GM12878 (cell line): ENCODE data around the gene PLEKHO1. TPM values are rescaled to one million over a fixed set of nuclear protein-coding genes. Genes with fewer than 3 reads are reported as not detected.
A peak's percentile ranks its signal among the peaks of the same experiment; 100 is the strongest.

Source experiments
- ATAC-seq: fragments of 200-7000 bp; cut with Tn5 transposase; 3 replicates; pipeline ENCODE4 v1.9.1; 2020; ENCODE audit warnings: mild to moderate bottlenecking, moderate library complexity
- BruUV-seq: library from RNA; stranded (reverse); fragments of 400-500 nt; replicated peaks from 2 replicates; lab custom pipeline; 2021; lab: Mats Ljungman, UMichigan
- CTCF ChIA-PET: fragments of 300-600 bp; sonication (Branson Sonifier 250); formaldehyde crosslinking; extraction: SDS; loops from one replicate; lab custom pipeline; 2021; ENCODE audit warnings: inconsistent platforms; lab: Yijun Ruan, JAX
- POLR2A ChIA-PET: fragments of 350-600 bp; formaldehyde crosslinking; extraction: SDS; loops from one replicate; lab custom pipeline; 2021; ENCODE audit warnings: inconsistent platforms; lab: Charles Lee
- RAD21 ChIA-PET: fragments of 300-600 bp; sonication (Branson Sonifier 250); formaldehyde crosslinking; loops from one replicate; lab custom pipeline; 2023; ENCODE audit warnings: antibody characterized with exemption; ENCODE audit not compliant: unreplicated experiment; lab: Charles Lee
- SMC1A ChIA-PET: fragments of 300-600 bp; sonication (Branson Sonifier 250); formaldehyde crosslinking; loops from one replicate; lab custom pipeline; 2023; ENCODE audit not compliant: unreplicated experiment, uncharacterized antibody; lab: Charles Lee
- DNase-seq: peaks from one replicate; pipeline ENCODE4 v3.0.0-alpha.2; 2011; ENCODE audit warnings: low read depth, low spot score
- FAIRE-seq: peaks from 3 replicates; lab custom pipeline; 2011; peaks lifted over from hg19 to GRCh38; lab: Jason Lieb, UNC
- H2AFZ ChIP-seq: 2 replicates; pipeline ENCODE4 v1.6.0; 2011; ENCODE audit warnings: low read depth, low read length, control low read depth; ENCODE audit not compliant: control insufficient read depth
- H3K27ac ChIP-seq: 2 replicates; pipeline ENCODE4 v1.5.1; 2011; ENCODE audit warnings: control low read depth; ENCODE audit not compliant: control insufficient read depth, insufficient read depth
- H3K27me3 ChIP-seq, 2 experiments: replicated peaks in 1 of 2; 2 replicates each; pipeline versions ENCODE4 v1.6.0 to v1.6.1; 2011; ENCODE audit warnings: low read length in 1 of 2; ENCODE audit not compliant: control insufficient read depth in 2 of 2, insufficient read depth in 2 of 2
- H3K36me3 ChIP-seq, 2 experiments: 2 replicates each; pipeline ENCODE4 v1.5.1; 2011; ENCODE audit warnings: low read length in 1 of 2; ENCODE audit not compliant: control insufficient read depth in 2 of 2, insufficient read depth in 2 of 2
- H3K4me1 ChIP-seq: 2 replicates; pipeline ENCODE4 v1.6.1; 2011; ENCODE audit warnings: mild to moderate bottlenecking, low read length, moderate library complexity, mixed read lengths; ENCODE audit not compliant: control insufficient read depth, insufficient read depth
- H3K4me2 ChIP-seq: 2 replicates; pipeline ENCODE4 v1.6.0; 2011; ENCODE audit warnings: control low read depth; ENCODE audit not compliant: control insufficient read depth, insufficient read depth
- H3K4me3 ChIP-seq: fragments of 200-600 bp; sonication (generic); 2 replicates; pipeline ENCODE4 v1.5.1; 2016
- H3K79me2 ChIP-seq: 2 replicates; pipeline ENCODE4 v1.6.0; 2011; ENCODE audit warnings: low read length; ENCODE audit not compliant: control insufficient read depth, insufficient read depth
- H3K9ac ChIP-seq: 2 replicates; pipeline ENCODE4 v1.8.0; 2011; ENCODE audit warnings: low read length, control low read depth, mixed read lengths; ENCODE audit not compliant: control insufficient read depth, insufficient read depth
- H3K9me3 ChIP-seq: replicated peaks from 3 replicates; pipeline ENCODE4 v1.5.1; 2011; ENCODE audit warnings: mild to moderate bottlenecking, low read length; ENCODE audit not compliant: control insufficient read depth, insufficient read depth
- H4K20me1 ChIP-seq: 2 replicates; pipeline ENCODE4 v1.6.0; 2011; ENCODE audit not compliant: control insufficient read depth, insufficient read depth
- CBX3 ChIP-seq: fragments of 200-600 bp; sonication (generic); IDR thresholded peaks from 2 replicates; pipeline ENCODE4 v1.6.1; 2016; ENCODE audit warnings: low read depth, borderline replicate concordance
- CREB1 ChIP-seq: IDR thresholded peaks from 2 replicates; pipeline ENCODE4 v1.6.1; 2012; ENCODE audit warnings: low read depth, mild to moderate bottlenecking, inconsistent platforms
- ESRRA ChIP-seq: IDR thresholded peaks from 2 replicates; pipeline ENCODE4 v1.6.1; 2012; ENCODE audit warnings: mild to moderate bottlenecking, low read length, improper control_type of control experiment
- MYB ChIP-seq: fragments of 150-350 bp; IDR thresholded peaks from 2 replicates; pipeline ENCODE4 v1.6.1; 2014; ENCODE audit warnings: mild to moderate bottlenecking, low read depth, low read length, borderline replicate concordance
- RAD21 ChIP-seq: IDR thresholded peaks from 2 replicates; pipeline ENCODE4 v1.6.1; 2011; ENCODE audit warnings: mild to moderate bottlenecking, low read depth, low read length, moderate library complexity; ENCODE audit not compliant: insufficient read depth
- SMAD1 ChIP-seq: fragments of 450-650 bp; IDR thresholded peaks from 2 replicates; pipeline ENCODE4 v1.6.1; 2018; ENCODE audit warnings: mild to moderate bottlenecking, low read depth; ENCODE audit not compliant: partially characterized antibody
- SPI1 ChIP-seq: IDR thresholded peaks from 2 replicates; pipeline ENCODE4 v1.6.1; 2011; ENCODE audit warnings: low read depth, mild to moderate bottlenecking, low read length, moderate library complexity, borderline replicate concordance; ENCODE audit not compliant: insufficient read depth
- ZNF274 ChIP-seq: IDR thresholded peaks from one replicate; pipeline ENCODE4 v1.8.0; 2011; ENCODE audit not compliant: insufficient read length, insufficient read depth
- WGBS: methylation state at CpG from one replicate; pipeline ENCODE4 v1.1.6; 2016; ENCODE audit warnings: low lambda C conversion rate; ENCODE audit not compliant: insufficient replicate concordance, insufficient coverage; ENCODE audit errors: missing lambda C conversion rate; 5-methylcytosine and 5-hydroxymethylcytosine counted together
- in situ Hi-C: fragments of 300-500 bp; cut with MboI; formaldehyde crosslinking; loops from 9 replicates; pipeline ENCODE4 v1.14.3; 2018; ENCODE audit warnings: mixed read lengths
- intact Hi-C: fragments of 100-400 bp; cut with micrococcal nuclease; formaldehyde crosslinking; loops from one replicate; pipeline ENCODE4 v1.14.2; 2022; ENCODE audit not compliant: unreplicated experiment
- polyA plus RNA-seq, 11 experiments: library from polyadenylated mRNA; depleted of rRNA in 4 of 11; unstranded in 6 of 11; stranded (reverse) in 5 of 11; fragments of >200 nt; fragmentation: Nextera tagmentation in 4 of 11; fragmentation: Illumina TruSeq in 1 of 11; extraction: Ambion mirVana in 4 of 11; extraction: Trizol in 1 of 11; gene quantifications; 1 replicate in 1 of 11; 2 replicates in 10 of 11; pipeline versions ENCODE4 v1.2.1 to v1.2.3, GENCODE V29; 2011 to 2016; ENCODE audit warnings: inconsistent platforms in 2 of 11, missing spikeins in 2 of 11, low read depth in 1 of 11
- total RNA-seq, 4 experiments: library from RNA; depleted of rRNA in 3 of 4; stranded (reverse); fragments of >200 nt in 3 of 4; fragmentation: Illumina TruSeq in 1 of 4; extraction: Trizol in 1 of 4; gene quantifications; 2 replicates each; pipeline versions ENCODE4 v1.2.1 to v1.2.3, GENCODE V29; 2013 to 2021
- TF ChIP-seq, protein P1 (sequence below): IDR thresholded peaks from 2 replicates; pipeline ENCODE4 v1.6.1; 2012; ENCODE audit warnings: low read depth, low read length, improper control_type of control experiment
- TF ChIP-seq, protein P2 (sequence below): fragments of 450-650 bp; IDR thresholded peaks from 2 replicates; pipeline ENCODE4 v1.6.1; 2017; ENCODE audit warnings: mild to moderate bottlenecking, low read depth, inconsistent platforms; ENCODE audit not compliant: poor library complexity, severe bottlenecking
- TF ChIP-seq, protein P3 (sequence below): fragments of 450-650 bp; IDR thresholded peaks from 2 replicates; pipeline ENCODE4 v1.6.1; 2014; ENCODE audit warnings: mild to moderate bottlenecking

The PLEKHO1 gene
- total and polyA plus RNA-seq, 10 of the 15 experiments (the other 5 are each of a cell fraction or from before 2014, with no cell fraction given) = 5.3 to 184 (median 88.8) TPM

DNA sequence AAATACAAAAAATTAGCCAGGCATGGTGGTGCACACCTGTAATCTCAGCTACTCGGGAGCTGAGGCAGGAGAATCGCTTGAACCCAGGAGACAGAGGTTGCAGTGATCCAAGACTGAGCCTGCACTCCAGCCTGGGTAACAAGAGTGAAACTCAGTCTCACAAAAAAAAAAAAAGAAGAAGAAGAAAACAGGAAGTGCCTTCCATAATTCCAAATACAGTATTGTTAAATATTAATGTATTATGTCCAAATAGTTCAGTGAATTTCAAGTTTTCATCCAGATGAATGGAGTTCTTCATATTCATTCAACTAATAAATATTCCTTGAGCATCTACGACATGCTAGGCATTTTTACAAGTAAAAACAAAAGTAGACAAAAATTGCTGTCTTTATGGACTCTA, 33.3 kb downstream of the PLEKHO1 start:
- no peak for ATAC-seq
- DNase-seq = no peak
- Histone ChIP-seq H3K9ac (no peak overlapping the region), H3K4me1 (peaks cover 4% of the 10 kb centered on the region), H3K79me2 (no peaks in the 10 kb centered on the region), H4K20me1 (no peaks in the 10 kb centered on the region), H3K36me3 (no peaks in the 10 kb centered on the region), H2AFZ (no peak overlapping the region), H3K4me2 (no peak overlapping the region), H3K27me3 (no peaks in the 10 kb centered on the region), H3K27ac (no peak overlapping the region), H3K4me3 (no peak overlapping the region), H3K9me3 (no peaks in the 10 kb centered on the region)
- ChIA-PET CTCF (interaction anchor here (1.2 to 1.5 kb wide), 2 partner anchors 13 to 221 kb away, joined by 3 to 4 read pairs; no protein-coding TSS in a partner anchor), RAD21 (interaction anchor here (1.2 kb wide), 1 partner anchor 110 kb away, joined by 4 read pairs; no protein-coding TSS in a partner anchor), POLR2A (interaction anchor here (0.9 kb wide), 1 partner anchor 216 kb away, joined by 4 read pairs; no protein-coding TSS in a partner anchor), SMC1A (interaction anchor here (1.0 to 1.3 kb wide), 2 partner anchors 106 to 110 kb away, joined by 3 to 6 read pairs; no protein-coding TSS in a partner anchor)
- 33% methylated on average over 3 of the region's 3 CpGs for WGBS
- no peak for TF ChIP-seq ZNF274
- no peak for TF ChIP-seq ESRRA
- TF ChIP-seq SPI1 = peak; percentile 9; the same call in 1 of the 2 replicates
- intact Hi-C loops (no loop called here), in situ Hi-C loops (no loop called here)
- no peak for FAIRE-seq
- no TSS peak for BruUV-seq

DNA sequence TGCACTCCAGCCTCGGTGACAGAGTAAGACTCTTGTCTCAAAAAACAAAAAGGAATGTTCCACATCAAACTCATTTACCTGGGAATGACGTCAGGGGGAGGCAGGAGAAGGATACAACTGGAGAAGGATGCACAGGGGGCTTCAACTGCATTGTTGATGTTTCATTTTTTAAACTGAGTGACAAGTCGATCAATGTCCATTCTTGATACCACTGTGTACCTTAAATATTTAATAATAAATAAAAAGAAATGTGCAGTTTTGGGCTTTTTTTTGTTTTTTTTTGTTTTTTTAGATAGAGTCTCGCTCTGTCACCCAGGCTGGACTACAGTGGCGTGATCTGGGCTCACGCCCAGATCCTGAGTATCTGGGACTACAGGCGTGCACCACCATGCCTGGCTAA, 35.8 kb downstream of the PLEKHO1 start:
- in situ Hi-C loops = no loop called here
- no peak for TF ChIP-seq RAD21
- TF ChIP-seq, protein P1, sequence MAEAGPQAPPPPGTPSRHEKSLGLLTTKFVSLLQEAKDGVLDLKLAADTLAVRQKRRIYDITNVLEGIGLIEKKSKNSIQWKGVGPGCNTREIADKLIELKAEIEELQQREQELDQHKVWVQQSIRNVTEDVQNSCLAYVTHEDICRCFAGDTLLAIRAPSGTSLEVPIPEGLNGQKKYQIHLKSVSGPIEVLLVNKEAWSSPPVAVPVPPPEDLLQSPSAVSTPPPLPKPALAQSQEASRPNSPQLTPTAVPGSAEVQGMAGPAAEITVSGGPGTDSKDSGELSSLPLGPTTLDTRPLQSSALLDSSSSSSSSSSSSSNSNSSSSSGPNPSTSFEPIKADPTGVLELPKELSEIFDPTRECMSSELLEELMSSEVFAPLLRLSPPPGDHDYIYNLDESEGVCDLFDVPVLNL = no peak
- TF ChIP-seq, protein P2, sequence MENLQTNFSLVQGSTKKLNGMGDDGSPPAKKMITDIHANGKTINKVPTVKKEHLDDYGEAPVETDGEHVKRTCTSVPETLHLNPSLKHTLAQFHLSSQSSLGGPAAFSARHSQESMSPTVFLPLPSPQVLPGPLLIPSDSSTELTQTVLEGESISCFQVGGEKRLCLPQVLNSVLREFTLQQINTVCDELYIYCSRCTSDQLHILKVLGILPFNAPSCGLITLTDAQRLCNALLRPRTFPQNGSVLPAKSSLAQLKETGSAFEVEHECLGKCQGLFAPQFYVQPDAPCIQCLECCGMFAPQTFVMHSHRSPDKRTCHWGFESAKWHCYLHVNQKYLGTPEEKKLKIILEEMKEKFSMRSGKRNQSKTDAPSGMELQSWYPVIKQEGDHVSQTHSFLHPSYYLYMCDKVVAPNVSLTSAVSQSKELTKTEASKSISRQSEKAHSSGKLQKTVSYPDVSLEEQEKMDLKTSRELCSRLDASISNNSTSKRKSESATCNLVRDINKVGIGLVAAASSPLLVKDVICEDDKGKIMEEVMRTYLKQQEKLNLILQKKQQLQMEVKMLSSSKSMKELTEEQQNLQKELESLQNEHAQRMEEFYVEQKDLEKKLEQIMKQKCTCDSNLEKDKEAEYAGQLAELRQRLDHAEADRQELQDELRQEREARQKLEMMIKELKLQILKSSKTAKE = no peak
- TF ChIP-seq, protein P3, sequence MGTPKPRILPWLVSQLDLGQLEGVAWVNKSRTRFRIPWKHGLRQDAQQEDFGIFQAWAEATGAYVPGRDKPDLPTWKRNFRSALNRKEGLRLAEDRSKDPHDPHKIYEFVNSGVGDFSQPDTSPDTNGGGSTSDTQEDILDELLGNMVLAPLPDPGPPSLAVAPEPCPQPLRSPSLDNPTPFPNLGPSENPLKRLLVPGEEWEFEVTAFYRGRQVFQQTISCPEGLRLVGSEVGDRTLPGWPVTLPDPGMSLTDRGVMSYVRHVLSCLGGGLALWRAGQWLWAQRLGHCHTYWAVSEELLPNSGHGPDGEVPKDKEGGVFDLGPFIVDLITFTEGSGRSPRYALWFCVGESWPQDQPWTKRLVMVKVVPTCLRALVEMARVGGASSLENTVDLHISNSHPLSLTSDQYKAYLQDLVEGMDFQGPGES = no peak
- no peak for TF ChIP-seq SMAD1
- no peak for TF ChIP-seq CREB1
- TF ChIP-seq MYB = no peak
- no peak for TF ChIP-seq CBX3

More for the DNA sequence above, 35.8 kb downstream of the PLEKHO1 start:
- no peaks in the 10 kb centered on the region for H3K27me3 ChIP-seq
- no peak for DNase-seq
- intact Hi-C loops = loop anchor here (5.0 kb wide), 1 partner anchor 223 kb away; no protein-coding TSS in a partner anchor
- ATAC-seq = no peak
- H3K4me2 ChIP-seq = no peak overlapping the region
- WGBS = 86% methylated on average over 7 of the region's 7 CpGs
- no TSS peak for BruUV-seq
- no peaks in the 10 kb centered on the region for H4K20me1 ChIP-seq
- no peak for FAIRE-seq
- no peaks in the 10 kb centered on the region for H3K36me3 ChIP-seq
- ChIA-PET CTCF (interaction anchor here (0.6 to 4.5 kb wide), 7 partner anchors 7 to 112 kb away, joined by 3 to 79 read pairs (median 22); no protein-coding TSS in a partner anchor), SMC1A (interaction anchor here (1.8 to 4.2 kb wide), 3 partner anchors 15 to 24 kb away, joined by 3 to 33 read pairs (median 21); no protein-coding TSS in a partner anchor), RAD21 (interaction anchor here (1.0 to 3.8 kb wide), 3 partner anchors 17 to 112 kb away, joined by 3 to 35 read pairs (median 32); no protein-coding TSS in a partner anchor), POLR2A (interaction anchor here (0.6 to 1.4 kb wide), 2 partner anchors 48 to 117 kb away, joined by 4 read pairs; partner anchors contain the start of gene VPS45)
- no peak overlapping the region for H2AFZ ChIP-seq
- peaks cover 4% of the 10 kb centered on the region for H3K4me1 ChIP-seq
- no peaks in the 10 kb centered on the region for H3K9me3 ChIP-seq
- H3K4me3 ChIP-seq = no peak overlapping the region
- no peak overlapping the region for H3K9ac ChIP-seq
- H3K27ac ChIP-seq = no peak overlapping the region
- H3K79me2 ChIP-seq = no peaks in the 10 kb centered on the region
